Mesodermal cell (in vitro differentiated cells): ENCODE results near the gene PLD6.
"Not testable (repeated sequence)": the region's sequence is repeated elsewhere in the genome, so short reads cannot be mapped to it uniquely, and the experiment has no call there.

Source experiments
- H3K27ac ChIP-seq: 2 replicates; pipeline ENCODE4 v1.7.0; 2013; ENCODE audit warnings: mild to moderate bottlenecking, low read depth, low read length, moderate library complexity; ENCODE audit not compliant: severe bottlenecking
- H3K36me3 ChIP-seq: 2 replicates; pipeline ENCODE4 v1.7.1; 2013; ENCODE audit warnings: mild to moderate bottlenecking, low read length, moderate library complexity; ENCODE audit not compliant: control insufficient read depth, insufficient read depth
- H3K4me1 ChIP-seq: one replicate; pipeline ENCODE4 v1.7.1; 2013; ENCODE audit warnings: mild to moderate bottlenecking, low read length; ENCODE audit not compliant: insufficient read depth, control insufficient read depth, poor library complexity, severe bottlenecking
- H3K4me3 ChIP-seq: 2 replicates; pipeline ENCODE4 v1.7.0; 2013; ENCODE audit warnings: low read length, control low read depth, mild to moderate bottlenecking; ENCODE audit not compliant: insufficient read depth, poor library complexity, severe bottlenecking; ENCODE audit errors: extremely low read depth
- H3K9me3 ChIP-seq: 2 replicates; pipeline ENCODE4 v1.7.1; 2013; ENCODE audit warnings: mild to moderate bottlenecking, low read length, moderate library complexity; ENCODE audit not compliant: control insufficient read depth
- WGBS, 2 experiments: methylation state at CpG; one replicate each; pipeline ENCODE4 v1.1.5; 2013; ENCODE audit warnings: missing lambda C conversion rate in 2 of 2; ENCODE audit not compliant: insufficient coverage in 2 of 2; 5-methylcytosine and 5-hydroxymethylcytosine counted together

PLD6 gene

GRCh38 chr17:17200311-17200710 lies 5.8 kb downstream of the PLD6 start:
- H3K4me1 ChIP-seq: peaks cover 5% of the 10 kb centered on the region
- peak overlapping the region; percentile 8 for H3K27ac ChIP-seq
- 84 to 91% methylated on average over 4 to 5 of the region's 7 CpGs for WGBS, 2 experiments
- no peak overlapping the region for H3K4me3 ChIP-seq
- no peaks in the 10 kb centered on the region for H3K9me3 ChIP-seq
- H3K36me3 ChIP-seq: peaks cover 3% of the 10 kb centered on the region

GRCh38 chr17:17198281-17198680 lies 7.9 kb downstream of the PLD6 start:
- H3K4me1 ChIP-seq: no peaks in the 10 kb centered on the region
- no peaks in the 10 kb centered on the region for H3K9me3 ChIP-seq
- WGBS, 2 experiments: 100% methylated on average over 1 of the region's 1 CpG
- peaks cover 3% of the 10 kb centered on the region for H3K36me3 ChIP-seq
- no peak overlapping the region for H3K4me3 ChIP-seq
- H3K27ac ChIP-seq: no peak overlapping the region

GRCh38 chr17:17196776-17197175 lies 9.4 kb downstream of the PLD6 start:
- peaks cover 4% of the 10 kb centered on the region for H3K4me1 ChIP-seq
- H3K27ac ChIP-seq: no peak overlapping the region
- no peak overlapping the region for H3K4me3 ChIP-seq
- no peaks in the 10 kb centered on the region for H3K36me3 ChIP-seq
- H3K9me3 ChIP-seq: no peaks in the 10 kb centered on the region

GRCh38 chr17:17195466-17195865 lies 10.7 kb downstream of the PLD6 start:
- H3K9me3 ChIP-seq, H3K4me3 ChIP-seq, H3K27ac ChIP-seq, H3K36me3 ChIP-seq: not testable (repeated sequence)
- WGBS, 2 experiments: 95 to 97% methylated on average over 4 to 5 of the region's 5 CpGs
- H3K4me1 ChIP-seq: peaks cover 12% of the 10 kb centered on the region

- 70 to 81% methylated on average over 5 to 6 of the region's 10 CpGs for WGBS, 2 experiments
- Histone ChIP-seq H3K4me3 (no peak overlapping the region), H3K9me3 (no peaks in the 10 kb centered on the region), H3K4me1 (peaks cover 45% of the 10 kb centered on the region), H3K27ac (peak overlapping the region; percentile 87), H3K36me3 (peaks cover 30% of the 10 kb centered on the region)
Measured at GRCh38 chr17:17191961-17192381, 14.2 kb downstream of the PLD6 start.

GRCh38 chr17:17191346-17191792 lies 14.8 kb downstream of the PLD6 start:
- peaks cover 36% of the 10 kb centered on the region for H3K36me3 ChIP-seq
- peaks cover 51% of the 10 kb centered on the region for H3K4me1 ChIP-seq
- H3K9me3 ChIP-seq: no peaks in the 10 kb centered on the region
- no peak overlapping the region for H3K4me3 ChIP-seq
- peak overlapping the region; percentile 87 for H3K27ac ChIP-seq
- 69 to 81% methylated on average over 7 to 10 of the region's 11 CpGs for WGBS, 2 experiments

- H3K4me3 ChIP-seq: no peak overlapping the region
- no peaks in the 10 kb centered on the region for H3K9me3 ChIP-seq
- H3K27ac ChIP-seq: peak overlapping the region; percentile 87
- H3K4me1 ChIP-seq: peaks cover 62% of the 10 kb centered on the region
- WGBS, 2 experiments: 86 to 98% methylated on average over 7 of the region's 7 CpGs
- peaks cover 46% of the 10 kb centered on the region for H3K36me3 ChIP-seq
Measured at GRCh38 chr17:17190188-17190587, 15.9 kb downstream of the PLD6 start.

GRCh38 chr17:17189559-17189958 lies 16.6 kb downstream of the PLD6 start:
- 58 to 61% methylated on average over 3 to 4 of the region's 4 CpGs for WGBS, 2 experiments
- H3K27ac ChIP-seq: peak overlapping the region; percentile 80
- no peak overlapping the region for H3K4me3 ChIP-seq
- H3K9me3 ChIP-seq: no peaks in the 10 kb centered on the region
- peaks cover 67% of the 10 kb centered on the region for H3K4me1 ChIP-seq
- peaks cover 46% of the 10 kb centered on the region for H3K36me3 ChIP-seq

- H3K27ac ChIP-seq: no peak overlapping the region
- H3K36me3 ChIP-seq: peaks cover 46% of the 10 kb centered on the region
- no peaks in the 10 kb centered on the region for H3K9me3 ChIP-seq
- 94 to 100% methylated on average over 2 to 4 of the region's 4 CpGs for WGBS, 2 experiments
- H3K4me3 ChIP-seq: no peak overlapping the region
- peaks cover 71% of the 10 kb centered on the region for H3K4me1 ChIP-seq
Measured at GRCh38 chr17:17188586-17188985, 17.5 kb downstream of the PLD6 start.

GRCh38 chr17:17186551-17187505 lies 19.3 kb downstream of the PLD6 start:
- H3K4me3 ChIP-seq: no peak overlapping the region
- WGBS, 2 experiments: 89 to 90% methylated on average over 14 of the region's 14 CpGs
- H3K36me3 ChIP-seq: peaks cover 58% of the 10 kb centered on the region
- no peak overlapping the region for H3K27ac ChIP-seq
- peaks cover 71% of the 10 kb centered on the region for H3K4me1 ChIP-seq
- no peaks in the 10 kb centered on the region for H3K9me3 ChIP-seq

- Histone ChIP-seq H3K27ac (no peak overlapping the region), H3K4me3 (no peak overlapping the region), H3K9me3 (no peaks in the 10 kb centered on the region), H3K4me1 (peaks cover 69% of the 10 kb centered on the region), H3K36me3 (peaks cover 66% of the 10 kb centered on the region)
- WGBS, 2 experiments: 88 to 90% methylated on average over 3 of the region's 3 CpGs
Measured at GRCh38 chr17:17186051-17186450, 20.1 kb downstream of the PLD6 start.
